ENCODE data around the gene RETSAT.

The RETSAT gene

DNA sequence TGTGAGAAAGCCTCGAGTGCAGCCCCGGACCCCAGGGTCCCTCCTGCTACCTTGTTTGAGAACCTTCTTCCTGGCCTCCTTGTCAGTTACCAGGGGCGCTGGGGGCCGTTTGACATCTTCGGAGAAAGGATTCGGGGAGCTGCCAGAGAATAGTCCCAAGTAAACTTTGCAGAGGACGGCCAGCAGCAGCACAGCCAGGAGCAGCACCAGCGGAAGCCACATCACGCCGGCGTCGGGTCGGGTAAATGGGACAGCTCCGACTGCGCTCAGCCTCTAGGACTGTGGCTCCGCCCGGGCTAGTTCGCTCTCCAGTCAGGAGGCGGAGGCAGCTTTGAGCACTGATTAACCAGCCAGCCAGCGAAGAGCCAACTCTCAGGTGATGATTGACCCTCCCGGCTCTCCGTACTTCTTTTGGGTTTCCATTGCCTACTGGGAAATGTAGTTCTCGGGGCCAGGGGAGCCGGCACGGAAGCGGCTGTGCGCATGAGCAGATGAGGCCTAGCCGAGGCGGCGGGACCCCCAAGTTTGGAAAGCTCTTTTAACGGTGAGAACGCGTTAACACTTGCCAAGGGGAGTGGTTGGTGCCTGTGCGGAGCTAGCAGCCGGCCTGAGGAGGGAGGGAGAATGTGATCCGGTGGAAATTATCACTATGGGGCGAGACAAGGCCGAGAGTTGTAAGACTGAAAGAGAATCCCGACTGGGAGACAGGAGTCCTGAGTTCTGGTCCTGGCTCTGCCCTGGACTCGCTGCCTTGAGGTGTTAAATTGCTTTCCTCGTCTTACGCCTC lies at the start of gene RETSAT, which contains the start of gene ELMOD3:
Gene RETSAT, minus strand, starts transcription at position 243 of the 787 bp plus-strand sequence. Its CDS starts 21 bp downstream, at position 222.
Gene ELMOD3, plus strand, starts transcription at position 484 of the 787 bp plus-strand sequence. CDS start 2,430 bp downstream, outside the sequence.
- peak; percentile 100 for DNase-seq (ENCODE audit: low read depth)
- TF ChIP-seq, protein P1, sequence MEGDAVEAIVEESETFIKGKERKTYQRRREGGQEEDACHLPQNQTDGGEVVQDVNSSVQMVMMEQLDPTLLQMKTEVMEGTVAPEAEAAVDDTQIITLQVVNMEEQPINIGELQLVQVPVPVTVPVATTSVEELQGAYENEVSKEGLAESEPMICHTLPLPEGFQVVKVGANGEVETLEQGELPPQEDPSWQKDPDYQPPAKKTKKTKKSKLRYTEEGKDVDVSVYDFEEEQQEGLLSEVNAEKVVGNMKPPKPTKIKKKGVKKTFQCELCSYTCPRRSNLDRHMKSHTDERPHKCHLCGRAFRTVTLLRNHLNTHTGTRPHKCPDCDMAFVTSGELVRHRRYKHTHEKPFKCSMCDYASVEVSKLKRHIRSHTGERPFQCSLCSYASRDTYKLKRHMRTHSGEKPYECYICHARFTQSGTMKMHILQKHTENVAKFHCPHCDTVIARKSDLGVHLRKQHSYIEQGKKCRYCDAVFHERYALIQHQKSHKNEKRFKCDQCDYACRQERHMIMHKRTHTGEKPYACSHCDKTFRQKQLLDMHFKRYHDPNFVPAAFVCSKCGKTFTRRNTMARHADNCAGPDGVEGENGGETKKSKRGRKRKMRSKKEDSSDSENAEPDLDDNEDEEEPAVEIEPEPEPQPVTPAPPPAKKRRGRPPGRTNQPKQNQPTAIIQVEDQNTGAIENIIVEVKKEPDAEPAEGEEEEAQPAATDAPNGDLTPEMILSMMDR (IDR thresholded peaks at IDR 0.05; ENCODE audit: insufficient read depth, low read depth, low read length, missing control alignments) = no peak

GRCh38 chr2:85401844-85402243 lies 47.5 kb upstream of the RETSAT start:
- TF ChIP-seq, protein P1 (IDR thresholded peaks at IDR 0.05; ENCODE audit: insufficient read depth, low read depth, low read length, missing control alignments) = no peak
- DNase-seq (ENCODE audit: low read depth) = no peak
- H3K4me3 ChIP-seq (ENCODE audit: low read depth, low read length) = no peak overlapping the region

More for the DNA sequence above, at the start of gene RETSAT, which contains the start of gene ELMOD3:
- H3K4me3 ChIP-seq (ENCODE audit: low read depth, low read length) = peak within 1 kb of the TSS; percentile 86

DNA sequence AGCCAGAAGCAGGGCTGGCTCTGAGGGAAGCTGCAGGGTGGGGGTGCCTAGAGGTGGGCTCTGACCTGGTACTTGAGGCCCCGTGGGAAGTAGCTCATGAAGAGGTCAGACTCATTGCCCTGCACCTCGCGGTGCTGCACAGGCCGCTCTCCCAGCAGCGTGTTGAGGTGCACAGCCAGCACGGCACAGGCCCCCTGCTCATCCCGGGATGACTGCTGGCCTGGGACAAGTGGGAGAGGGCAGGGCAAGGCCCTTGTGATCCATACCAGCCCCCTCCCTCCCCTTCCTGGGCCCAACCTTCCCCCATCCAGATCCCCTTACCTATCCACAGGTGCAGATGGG lies 47.1 kb upstream of the RETSAT start:
- DNase-seq (ENCODE audit: low read depth) = no peak
- TF ChIP-seq, protein P1 (IDR thresholded peaks at IDR 0.05; ENCODE audit: insufficient read depth, low read depth, low read length, missing control alignments) = no peak
- no peak overlapping the region for H3K4me3 ChIP-seq (ENCODE audit: low read depth, low read length)

DNA sequence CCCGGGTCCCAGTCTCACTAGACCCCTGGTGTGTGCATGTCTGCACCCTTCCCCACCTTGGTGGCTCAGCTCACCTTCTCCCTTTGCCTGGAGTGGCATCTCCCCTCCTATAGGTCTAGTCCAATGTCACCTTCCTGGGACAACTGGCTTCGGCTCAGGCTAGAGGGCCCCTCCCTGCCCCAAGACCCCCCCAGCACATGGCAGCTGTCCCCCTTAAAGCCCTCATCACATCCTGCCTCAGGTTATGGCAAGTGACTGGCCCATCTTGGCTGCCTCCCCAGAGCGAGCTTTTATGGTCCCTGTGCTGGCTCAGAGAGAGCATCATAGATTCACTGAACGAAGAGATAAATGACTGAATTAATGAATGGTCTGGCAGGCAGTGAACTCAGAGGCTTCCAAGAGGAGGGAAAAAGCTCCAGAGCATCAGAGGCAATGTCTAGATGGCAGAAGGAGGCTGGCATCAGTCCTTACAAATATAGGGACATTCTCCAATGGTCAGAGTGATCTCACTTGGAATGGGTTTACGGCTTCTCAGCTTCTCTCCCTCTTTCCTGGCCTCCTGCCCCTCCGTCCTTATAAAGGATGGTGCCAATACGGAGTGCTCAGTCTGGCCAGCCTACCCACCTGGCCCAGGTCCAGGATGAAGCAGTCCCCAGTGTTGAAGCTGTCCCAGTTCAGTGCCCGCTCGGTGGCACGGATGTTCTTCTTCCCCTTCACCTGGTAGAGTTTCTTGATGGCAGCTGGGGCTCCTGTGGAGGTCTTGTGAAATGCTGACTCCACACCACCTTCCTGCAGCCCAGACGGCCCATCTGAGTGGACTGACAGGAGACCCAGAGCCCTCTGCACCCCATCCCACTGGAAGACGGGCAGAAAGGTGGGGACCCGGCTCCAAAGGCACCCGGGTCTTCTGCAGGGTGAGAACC lies 46.5 kb upstream of the RETSAT start:
- TF ChIP-seq, protein P1 (IDR thresholded peaks at IDR 0.05; ENCODE audit: insufficient read depth, low read depth, low read length, missing control alignments) = no peak

DNA sequence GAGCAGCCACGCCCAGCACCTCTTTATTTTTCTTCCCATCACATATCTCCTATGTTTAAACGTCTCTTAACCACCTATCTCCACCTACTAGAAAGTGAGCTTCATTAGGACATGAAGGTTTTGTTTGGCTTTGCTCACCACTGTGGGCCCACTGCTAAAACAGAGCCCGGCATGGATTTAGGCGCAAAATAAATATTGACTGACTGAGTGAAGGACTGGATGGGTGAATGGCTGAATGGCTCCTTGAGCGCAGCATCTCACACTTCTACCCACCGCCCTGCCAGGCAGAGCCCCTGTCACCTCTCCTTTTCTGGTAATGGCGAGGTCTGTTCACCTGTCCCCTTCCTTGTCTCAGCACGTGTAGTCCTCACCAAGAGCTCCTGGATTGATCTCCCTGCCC lies 45.7 kb upstream of the RETSAT start:
- TF ChIP-seq, protein P1 (IDR thresholded peaks at IDR 0.05; ENCODE audit: insufficient read depth, low read depth, low read length, missing control alignments) = no peak
- no peak overlapping the region for H3K4me3 ChIP-seq (ENCODE audit: low read depth, low read length)
- DNase-seq (ENCODE audit: low read depth) = no peak

More for the DNA sequence above, 46.5 kb upstream of the RETSAT start:
- no peak for DNase-seq (ENCODE audit: low read depth)
- H3K4me3 ChIP-seq (ENCODE audit: low read depth, low read length) = no peak overlapping the region

DNA sequence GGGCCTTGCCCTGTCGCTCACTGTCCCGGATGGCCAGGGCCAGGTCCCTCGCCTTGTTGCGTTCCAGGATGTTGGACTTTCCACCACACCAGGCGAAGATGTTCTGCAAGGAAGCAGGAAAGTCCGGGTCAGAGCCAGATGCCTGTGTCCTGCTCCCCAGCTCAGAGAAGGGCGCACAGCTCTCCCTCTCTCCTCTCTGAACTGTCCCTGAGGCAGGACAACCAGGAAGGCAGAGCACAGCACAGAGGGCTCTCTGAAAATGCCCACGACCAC lies 44.8 kb upstream of the RETSAT start:
- no peak overlapping the region for H3K4me3 ChIP-seq (ENCODE audit: low read depth, low read length)
- TF ChIP-seq, protein P1 (IDR thresholded peaks at IDR 0.05; ENCODE audit: insufficient read depth, low read depth, low read length, missing control alignments) = no peak
- no peak for DNase-seq (ENCODE audit: low read depth)

All from GM12865 (cell line).